ENCODE measurements around the gene SHROOM4.

- no peak for TF ChIP-seq CTCF (IDR thresholded peaks at IDR 0.05 in 2 of 3, conservative IDR thresholded peaks at IDR 0.05 in 1 of 3; ENCODE audit: insufficient read depth in 2 of 3, low read depth in 1 of 3, low read length in 3 of 3)
- no peak for TF ChIP-seq POLR2A (conservative IDR thresholded peaks at IDR 0.05)
Measured at GRCh38 chrX:50863471-50863870, 49.5 kb upstream of the SHROOM4 start.

Measured in K562 (cell line).